HG02981 (cell line): ENCODE measurements around the gene REC8.

Experiments used
- ATAC-seq: cut with Tn5 transposase; IDR thresholded peaks from one replicate; pipeline ENCODE4 v1.9.1; 2021; ENCODE audit warnings: mild to moderate bottlenecking, moderate library complexity; ENCODE audit not compliant: unreplicated experiment

The REC8 gene

GRCh38 chr14:24138396-24139271 lies 33.2 kb upstream of the REC8 start:
- no peak for ATAC-seq

GRCh38 chr14:24139272-24139934 lies 32.5 kb upstream of the REC8 start:
- no peak for ATAC-seq

- peak; percentile 85 for ATAC-seq
Observed at GRCh38 chr14:24141097-24141880, 30.6 kb upstream of the REC8 start, which contains the start of gene EMC9. TSS of gene EMC9 (minus strand) at chr14:24141591. CDS start at chr14:24141304, 287 bp downstream.

- no peak for ATAC-seq
Observed at GRCh38 chr14:24143511-24143910, 28.4 kb upstream of the REC8 start.

GRCh38 chr14:24144451-24144850 lies 27.4 kb upstream of the REC8 start:
- ATAC-seq: no peak

GRCh38 chr14:24145219-24145618 lies 26.7 kb upstream of the REC8 start:
- no peak for ATAC-seq

- ATAC-seq: no peak
Observed at GRCh38 chr14:24145690-24146452, 26.0 kb upstream of the REC8 start.

- ATAC-seq: peak; percentile 55
Observed at GRCh38 chr14:24146453-24146977, 25.4 kb upstream of the REC8 start, which contains the start of gene PSME2. TSS of gene PSME2 (minus strand) at chr14:24146610. CDS start at chr14:24146581, 29 bp downstream.

GRCh38 chr14:24146978-24147760 lies 24.7 kb upstream of the REC8 start, which contains the start of gene RNF31:
TSS of gene RNF31 (plus strand) at chr14:24147498. CDS start at chr14:24147699, 201 bp downstream.
- peak; percentile 83 for ATAC-seq

GRCh38 chr14:24147761-24148428 lies 24.0 kb upstream of the REC8 start:
- no peak for ATAC-seq

- no peak for ATAC-seq
Observed at GRCh38 chr14:24149302-24149969, 22.4 kb upstream of the REC8 start.

- ATAC-seq: no peak
Observed at GRCh38 chr14:24150061-24150460, 21.8 kb upstream of the REC8 start.

GRCh38 chr14:24150567-24150966 lies 21.3 kb upstream of the REC8 start:
- no peak for ATAC-seq

- no peak for ATAC-seq
Observed at GRCh38 chr14:24150993-24151392, 20.9 kb upstream of the REC8 start.

GRCh38 chr14:24151404-24152080 lies 20.3 kb upstream of the REC8 start:
- no peak for ATAC-seq

GRCh38 chr14:24155100-24155499 lies 16.8 kb upstream of the REC8 start:
- no peak for ATAC-seq

GRCh38 chr14:24156840-24157239 lies 15.0 kb upstream of the REC8 start:
- ATAC-seq: no peak

- ATAC-seq: no peak
Observed at GRCh38 chr14:24157331-24157730, 14.5 kb upstream of the REC8 start.
